Neural cell (in vitro differentiated cells): ENCODE measurements around the gene KCNA3. TPM values are rescaled to one million over a fixed set of nuclear protein-coding genes. Genes with fewer than 3 reads are reported as not detected.

Source experiments
- H2AFZ ChIP-seq: fragments of 200-600, 300-800 bp; sonication (generic), shearing (Covaris generic); 2 replicates; pipeline ENCODE4 v1.6.0; 2014; ENCODE audit warnings: low read depth, mild to moderate bottlenecking, antibody characterized with exemption, low read length, moderate library complexity
- H3F3A ChIP-seq: fragments of 200-600 bp; shearing (Covaris generic); 2 replicates; pipeline ENCODE4 v1.6.1; 2016; ENCODE audit warnings: mild to moderate bottlenecking, moderate library complexity, mixed read lengths, antibody characterized with exemption, low read length; ENCODE audit not compliant: insufficient read depth, poor library complexity, severe bottlenecking
- H3K27ac ChIP-seq: fragments of 200-600, 300-800 bp; sonication (generic), shearing (Covaris generic); 2 replicates; pipeline ENCODE4 v1.5.1; 2014; ENCODE audit warnings: mild to moderate bottlenecking, low read length, moderate library complexity
- H3K27me3 ChIP-seq: fragments of 300-800, 200-600 bp; sonication (generic), shearing (Covaris generic); 2 replicates; pipeline ENCODE4 v1.6.0; 2014; ENCODE audit warnings: mild to moderate bottlenecking, low read depth, low read length, moderate library complexity; ENCODE audit not compliant: insufficient read depth
- H3K36me3 ChIP-seq: fragments of 300-800, 200-600 bp; sonication (generic), shearing (Covaris generic); 2 replicates; pipeline ENCODE4 v1.5.1; 2014; ENCODE audit warnings: mild to moderate bottlenecking, antibody characterized with exemption, low read length, moderate library complexity; ENCODE audit not compliant: insufficient read depth
- H3K4me2 ChIP-seq: fragments of 300-800, 200-600 bp; sonication (generic), shearing (Covaris generic); 2 replicates; pipeline ENCODE4 v1.6.0; 2014; ENCODE audit warnings: mild to moderate bottlenecking, low read length
- H3K4me3 ChIP-seq: fragments of 300-800, 200-600 bp; sonication (generic), shearing (Covaris generic); 2 replicates; pipeline ENCODE4 v1.5.1; 2014; ENCODE audit warnings: mild to moderate bottlenecking, low read length, moderate library complexity
- H3K79me2 ChIP-seq: fragments of 200-600 bp; shearing (Covaris generic); replicated peaks from 2 replicates; pipeline ENCODE4 v1.6.0; 2014; ENCODE audit warnings: mild to moderate bottlenecking, low read length, moderate library complexity; ENCODE audit not compliant: insufficient read depth
- H3K9ac ChIP-seq: fragments of 300-800, 200-600 bp; sonication (generic), shearing (Covaris generic); 2 replicates; pipeline ENCODE4 v1.6.1; 2016; ENCODE audit warnings: mild to moderate bottlenecking, low read length, mixed read lengths
- H3K9me2 ChIP-seq: fragments of 200-600 bp; shearing (Covaris generic); 2 replicates; pipeline ENCODE4 v1.6.1; 2016; ENCODE audit warnings: mild to moderate bottlenecking, low read length, mixed read lengths; ENCODE audit not compliant: insufficient read depth
- H3K9me3 ChIP-seq: fragments of 200-600, 300-800 bp; sonication (generic), shearing (Covaris generic); 2 replicates; pipeline ENCODE4 v1.6.1; 2016; ENCODE audit warnings: mild to moderate bottlenecking, mixed run types, low read length, moderate library complexity, mixed read lengths
- H4K20me1 ChIP-seq: fragments of 200-600 bp; shearing (Covaris generic); 2 replicates; pipeline ENCODE4 v1.6.1; 2016; ENCODE audit warnings: mild to moderate bottlenecking, mixed run types; ENCODE audit not compliant: insufficient read depth
- EP300 ChIP-seq: fragments of 450-650 bp; conservative IDR thresholded peaks from 2 replicates; pipeline ENCODE4 v1.6.1; 2014; ENCODE audit warnings: antibody characterized with exemption, mild to moderate bottlenecking, moderate library complexity; ENCODE audit not compliant: poor library complexity, severe bottlenecking
- EZH2 ChIP-seq: fragments of 200-600, 300-800 bp; shearing (Covaris generic), sonication (generic); IDR thresholded peaks from 2 replicates; pipeline ENCODE4 v1.6.1; 2014; ENCODE audit warnings: antibody characterized with exemption, low read length, borderline replicate concordance, mild to moderate bottlenecking; ENCODE audit not compliant: insufficient read depth, poor library complexity, severe bottlenecking
- MXI1 ChIP-seq: fragments of 450-650 bp; conservative IDR thresholded peaks from 2 replicates; pipeline ENCODE4 v1.6.1; 2014; ENCODE audit warnings: antibody characterized with exemption, mild to moderate bottlenecking; ENCODE audit not compliant: poor library complexity, severe bottlenecking
- POLR2AphosphoS5 ChIP-seq: IDR thresholded peaks from 2 replicates; pipeline ENCODE4 v1.6.1; 2012
- RAD21 ChIP-seq: fragments of 450-650 bp; conservative IDR thresholded peaks from 2 replicates; pipeline ENCODE4 v1.6.1; 2014; ENCODE audit warnings: antibody characterized with exemption, mild to moderate bottlenecking, moderate library complexity
- SMC3 ChIP-seq: fragments of 450-650 bp; conservative IDR thresholded peaks from 2 replicates; pipeline ENCODE4 v1.6.1; 2014; ENCODE audit warnings: antibody characterized with exemption, mild to moderate bottlenecking, moderate library complexity; ENCODE audit not compliant: poor library complexity
- TAF1 ChIP-seq: IDR thresholded peaks from 2 replicates; pipeline ENCODE4 v1.6.1; 2012; ENCODE audit warnings: low read depth
- polyA plus RNA-seq: library from polyadenylated mRNA; depleted of rRNA; stranded (reverse); fragments of >200 nt; gene quantifications from 2 replicates; pipeline ENCODE4 v1.2.3, GENCODE V29; 2014
- TF ChIP-seq, protein P1 (sequence below): IDR thresholded peaks from 2 replicates; pipeline ENCODE4 v1.6.1; 2012; ENCODE audit warnings: borderline replicate concordance
- TF ChIP-seq, protein P2 (sequence below): fragments of 450-650 bp; IDR thresholded peaks from 2 replicates; pipeline ENCODE4 v1.5.1; 2014; ENCODE audit warnings: antibody characterized with exemption, mild to moderate bottlenecking, moderate library complexity; ENCODE audit not compliant: poor library complexity, severe bottlenecking

The KCNA3 gene
- polyA plus RNA-seq, 1 donor from 2014 or later, result 5.6 TPM

DNA sequence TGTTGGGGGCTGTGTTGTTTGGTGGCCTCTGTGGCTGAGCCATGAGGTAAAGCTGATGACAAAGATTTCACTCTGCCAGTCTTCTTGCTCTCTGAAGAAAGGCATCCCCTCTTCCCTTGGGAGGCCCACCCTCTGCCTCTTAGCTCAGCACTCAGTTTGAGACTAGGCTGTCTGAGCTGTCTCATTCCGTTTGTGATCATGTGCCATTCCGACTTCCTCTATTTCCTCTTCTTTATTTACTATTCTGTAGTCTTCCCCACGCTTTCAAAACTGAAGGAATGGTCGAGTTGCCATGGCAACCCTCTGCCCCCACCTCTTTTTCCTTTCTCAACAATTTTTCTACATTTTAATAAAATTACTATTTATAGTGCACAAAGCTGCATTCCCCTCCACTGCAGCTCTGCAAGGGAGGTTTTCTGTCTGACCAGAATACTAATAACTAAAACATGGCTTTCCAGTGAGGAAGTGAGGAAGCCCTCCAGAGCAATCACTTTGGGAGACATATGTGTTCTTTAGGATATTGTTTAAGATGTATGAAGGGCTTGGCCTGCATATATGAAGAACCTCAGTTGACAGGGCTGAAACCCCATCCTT is 30.8 kb downstream of the KCNA3 start:
- H3K4me3 ChIP-seq, result peak overlapping the region; percentile 46

DNA sequence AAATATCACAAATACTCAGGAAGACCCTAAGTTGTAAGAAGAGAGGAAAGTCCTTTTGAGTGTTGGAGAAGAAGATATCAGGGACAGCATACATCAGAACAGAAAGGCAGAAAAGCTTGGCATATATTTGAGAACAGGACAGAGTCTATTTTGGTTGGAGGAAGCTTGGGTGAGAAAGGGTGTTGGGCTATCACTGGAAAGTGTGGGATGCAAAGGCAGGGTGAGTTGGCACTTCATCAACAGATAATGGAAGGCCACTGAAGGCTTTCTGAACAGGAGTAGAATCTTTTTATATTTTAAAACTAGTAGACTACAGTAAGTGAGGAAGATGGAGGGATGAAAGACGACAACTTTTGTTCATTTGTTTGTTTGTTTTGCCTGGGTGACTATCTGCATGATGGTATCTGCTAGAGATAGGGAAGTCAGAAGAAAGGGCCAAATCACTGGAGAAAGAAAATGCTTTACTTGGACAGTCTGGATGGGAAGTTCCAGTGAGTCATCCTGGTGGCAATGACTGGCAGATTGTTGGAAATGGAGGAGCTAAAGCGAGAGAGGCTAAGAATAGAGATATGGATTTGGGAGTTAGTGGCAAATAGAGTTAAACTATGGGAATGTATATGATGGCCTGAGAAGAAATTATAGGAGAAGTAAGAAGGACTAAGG is 34.9 kb downstream of the KCNA3 start:
- H3K27me3 ChIP-seq, result no peaks in the 10 kb centered on the region
- no peaks in the 10 kb centered on the region for H4K20me1 ChIP-seq
- H3K79me2 ChIP-seq, result no peaks in the 10 kb centered on the region
- H3K9me3 ChIP-seq, result no peaks in the 10 kb centered on the region
- TF ChIP-seq POLR2AphosphoS5 (no peak), MXI1 (no peak), SMC3 (no peak), EP300 (no peak), RAD21 (no peak), EZH2 (no peak), TAF1 (no peak)
- TF ChIP-seq, protein P1, sequence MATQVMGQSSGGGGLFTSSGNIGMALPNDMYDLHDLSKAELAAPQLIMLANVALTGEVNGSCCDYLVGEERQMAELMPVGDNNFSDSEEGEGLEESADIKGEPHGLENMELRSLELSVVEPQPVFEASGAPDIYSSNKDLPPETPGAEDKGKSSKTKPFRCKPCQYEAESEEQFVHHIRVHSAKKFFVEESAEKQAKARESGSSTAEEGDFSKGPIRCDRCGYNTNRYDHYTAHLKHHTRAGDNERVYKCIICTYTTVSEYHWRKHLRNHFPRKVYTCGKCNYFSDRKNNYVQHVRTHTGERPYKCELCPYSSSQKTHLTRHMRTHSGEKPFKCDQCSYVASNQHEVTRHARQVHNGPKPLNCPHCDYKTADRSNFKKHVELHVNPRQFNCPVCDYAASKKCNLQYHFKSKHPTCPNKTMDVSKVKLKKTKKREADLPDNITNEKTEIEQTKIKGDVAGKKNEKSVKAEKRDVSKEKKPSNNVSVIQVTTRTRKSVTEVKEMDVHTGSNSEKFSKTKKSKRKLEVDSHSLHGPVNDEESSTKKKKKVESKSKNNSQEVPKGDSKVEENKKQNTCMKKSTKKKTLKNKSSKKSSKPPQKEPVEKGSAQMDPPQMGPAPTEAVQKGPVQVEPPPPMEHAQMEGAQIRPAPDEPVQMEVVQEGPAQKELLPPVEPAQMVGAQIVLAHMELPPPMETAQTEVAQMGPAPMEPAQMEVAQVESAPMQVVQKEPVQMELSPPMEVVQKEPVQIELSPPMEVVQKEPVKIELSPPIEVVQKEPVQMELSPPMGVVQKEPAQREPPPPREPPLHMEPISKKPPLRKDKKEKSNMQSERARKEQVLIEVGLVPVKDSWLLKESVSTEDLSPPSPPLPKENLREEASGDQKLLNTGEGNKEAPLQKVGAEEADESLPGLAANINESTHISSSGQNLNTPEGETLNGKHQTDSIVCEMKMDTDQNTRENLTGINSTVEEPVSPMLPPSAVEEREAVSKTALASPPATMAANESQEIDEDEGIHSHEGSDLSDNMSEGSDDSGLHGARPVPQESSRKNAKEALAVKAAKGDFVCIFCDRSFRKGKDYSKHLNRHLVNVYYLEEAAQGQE, result no peak
- TF ChIP-seq, protein P2, sequence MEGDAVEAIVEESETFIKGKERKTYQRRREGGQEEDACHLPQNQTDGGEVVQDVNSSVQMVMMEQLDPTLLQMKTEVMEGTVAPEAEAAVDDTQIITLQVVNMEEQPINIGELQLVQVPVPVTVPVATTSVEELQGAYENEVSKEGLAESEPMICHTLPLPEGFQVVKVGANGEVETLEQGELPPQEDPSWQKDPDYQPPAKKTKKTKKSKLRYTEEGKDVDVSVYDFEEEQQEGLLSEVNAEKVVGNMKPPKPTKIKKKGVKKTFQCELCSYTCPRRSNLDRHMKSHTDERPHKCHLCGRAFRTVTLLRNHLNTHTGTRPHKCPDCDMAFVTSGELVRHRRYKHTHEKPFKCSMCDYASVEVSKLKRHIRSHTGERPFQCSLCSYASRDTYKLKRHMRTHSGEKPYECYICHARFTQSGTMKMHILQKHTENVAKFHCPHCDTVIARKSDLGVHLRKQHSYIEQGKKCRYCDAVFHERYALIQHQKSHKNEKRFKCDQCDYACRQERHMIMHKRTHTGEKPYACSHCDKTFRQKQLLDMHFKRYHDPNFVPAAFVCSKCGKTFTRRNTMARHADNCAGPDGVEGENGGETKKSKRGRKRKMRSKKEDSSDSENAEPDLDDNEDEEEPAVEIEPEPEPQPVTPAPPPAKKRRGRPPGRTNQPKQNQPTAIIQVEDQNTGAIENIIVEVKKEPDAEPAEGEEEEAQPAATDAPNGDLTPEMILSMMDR, result no peak
- no peak overlapping the region for H3K27ac ChIP-seq
- H3K4me2 ChIP-seq, result no peak overlapping the region
- H2AFZ ChIP-seq, result no peak overlapping the region
- no peaks in the 10 kb centered on the region for H3F3A ChIP-seq
- H3K9me2 ChIP-seq, result no peaks in the 10 kb centered on the region
- H3K9ac ChIP-seq, result no peak overlapping the region
- H3K36me3 ChIP-seq, result no peaks in the 10 kb centered on the region
- H3K4me3 ChIP-seq, result no peak overlapping the region

More for the DNA sequence above, 30.8 kb downstream of the KCNA3 start:
- Histone ChIP-seq H2AFZ (no peak overlapping the region), H4K20me1 (no peaks in the 10 kb centered on the region), H3K36me3 (no peaks in the 10 kb centered on the region), H3K9me3 (no peaks in the 10 kb centered on the region), H3K9me2 (no peaks in the 10 kb centered on the region), H3K27me3 (no peaks in the 10 kb centered on the region), H3K9ac (peak overlapping the region; percentile 59), H3K27ac (peak overlapping the region; percentile 93), H3F3A (no peaks in the 10 kb centered on the region), H3K4me2 (peak overlapping the region; percentile 50), H3K79me2 (no peaks in the 10 kb centered on the region)
- TF ChIP-seq SMC3, result no peak
- TF ChIP-seq, protein P1, result peak; percentile 66
- peak; percentile 28 for TF ChIP-seq MXI1
- TF ChIP-seq RAD21, result peak; percentile 26
- peak; percentile 92 for TF ChIP-seq EP300
- no peak for TF ChIP-seq EZH2
- peak; percentile 79 for TF ChIP-seq POLR2AphosphoS5
